Effector memory CD4-positive, alpha-beta T cell (primary cell): Measurements from ENCODE around the gene SEMA4G.

Experiments
- DNase-seq, 3 donors: peaks; one replicate each; pipeline ENCODE4 v3.0.0-alpha.2; 2020
- H3K27ac ChIP-seq: 2 replicates; pipeline ENCODE4 v1.7.0; 2013; ENCODE audit warnings: mild to moderate bottlenecking, low read length, moderate library complexity; ENCODE audit not compliant: insufficient read depth, poor library complexity, severe bottlenecking
- H3K27me3 ChIP-seq: replicated peaks from 2 replicates; pipeline ENCODE4 v1.7.0; 2013; ENCODE audit warnings: mild to moderate bottlenecking, low read length; ENCODE audit not compliant: insufficient read depth, control insufficient read depth, poor library complexity, severe bottlenecking
- H3K36me3 ChIP-seq: 2 replicates; pipeline ENCODE4 v1.7.0; 2013; ENCODE audit warnings: mild to moderate bottlenecking, low read length, moderate library complexity; ENCODE audit not compliant: control insufficient read depth, insufficient read depth
- H3K4me1 ChIP-seq: 2 replicates; pipeline ENCODE4 v1.7.0; 2013; ENCODE audit warnings: low read length, mild to moderate bottlenecking; ENCODE audit not compliant: control insufficient read depth, insufficient read depth, poor library complexity, severe bottlenecking
- H3K4me3 ChIP-seq: 2 replicates; pipeline ENCODE4 v1.7.0; 2013; ENCODE audit warnings: low read length, low read depth, mild to moderate bottlenecking; ENCODE audit not compliant: insufficient read depth, poor library complexity, severe bottlenecking
- H3K9me3 ChIP-seq: 2 replicates; pipeline ENCODE4 v1.7.0; 2013; ENCODE audit warnings: mild to moderate bottlenecking, low read length, moderate library complexity; ENCODE audit not compliant: control insufficient read depth

SEMA4G gene

GRCh38 chr10:100979791-100980272 is 10.5 kb downstream of the SEMA4G start:
- H3K4me1 ChIP-seq: no peaks in the 10 kb centered on the region
- peaks cover 28% of the 10 kb centered on the region for H3K36me3 ChIP-seq
- H3K27ac ChIP-seq: no peak overlapping the region
- DNase-seq: no peak
- H3K9me3 ChIP-seq: no peaks in the 10 kb centered on the region
- H3K27me3 ChIP-seq: no peaks in the 10 kb centered on the region
- no peak overlapping the region for H3K4me3 ChIP-seq

DNA sequence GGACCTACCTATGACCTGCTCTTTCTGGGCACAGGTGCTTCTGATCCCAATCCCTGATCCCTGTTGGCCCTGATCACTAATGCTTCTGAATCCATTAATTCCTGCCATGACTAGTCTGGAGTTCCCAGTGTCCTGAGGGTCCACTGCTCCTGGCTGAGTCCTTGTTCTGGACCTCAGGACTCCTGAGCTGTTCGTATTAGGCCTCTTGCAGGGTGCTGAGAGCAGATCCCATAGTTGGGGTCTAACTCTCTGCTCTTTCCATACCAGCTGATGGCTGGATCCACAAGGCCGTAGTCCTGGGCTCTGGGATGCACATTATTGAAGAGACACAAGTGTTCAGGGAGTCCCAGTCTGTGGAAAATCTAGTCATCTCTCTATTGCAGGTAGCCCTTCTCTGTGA is 11.0 kb downstream of the SEMA4G start:
- H3K27ac ChIP-seq: no peak overlapping the region
- H3K4me3 ChIP-seq: no peak overlapping the region
- H3K4me1 ChIP-seq: no peaks in the 10 kb centered on the region
- no peaks in the 10 kb centered on the region for H3K27me3 ChIP-seq
- peaks cover 28% of the 10 kb centered on the region for H3K36me3 ChIP-seq
- DNase-seq: no peak
- no peaks in the 10 kb centered on the region for H3K9me3 ChIP-seq

DNA sequence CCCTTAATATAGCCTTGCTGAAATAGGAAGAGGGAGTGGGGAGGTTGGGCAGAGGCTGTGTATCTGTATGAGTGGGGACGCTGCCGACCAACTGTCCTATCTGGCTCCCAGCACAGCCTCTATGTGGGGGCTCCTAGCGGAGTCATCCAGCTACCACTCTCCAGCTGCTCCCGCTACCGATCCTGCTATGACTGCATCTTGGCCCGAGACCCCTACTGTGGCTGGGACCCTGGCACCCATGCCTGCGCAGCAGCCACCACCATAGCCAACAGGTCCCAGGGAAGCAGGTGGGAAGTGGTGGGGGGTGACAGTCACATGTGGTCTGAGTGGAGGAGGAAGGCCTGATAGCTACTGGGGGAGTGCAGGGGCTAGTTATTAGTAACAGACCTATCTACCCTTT is 11.4 kb downstream of the SEMA4G start:
- Histone ChIP-seq H3K36me3 (peaks cover 28% of the 10 kb centered on the region), H3K27ac (no peak overlapping the region), H3K4me1 (no peaks in the 10 kb centered on the region), H3K9me3 (no peaks in the 10 kb centered on the region), H3K4me3 (no peak overlapping the region), H3K27me3 (no peaks in the 10 kb centered on the region)
- no peak for DNase-seq

DNA sequence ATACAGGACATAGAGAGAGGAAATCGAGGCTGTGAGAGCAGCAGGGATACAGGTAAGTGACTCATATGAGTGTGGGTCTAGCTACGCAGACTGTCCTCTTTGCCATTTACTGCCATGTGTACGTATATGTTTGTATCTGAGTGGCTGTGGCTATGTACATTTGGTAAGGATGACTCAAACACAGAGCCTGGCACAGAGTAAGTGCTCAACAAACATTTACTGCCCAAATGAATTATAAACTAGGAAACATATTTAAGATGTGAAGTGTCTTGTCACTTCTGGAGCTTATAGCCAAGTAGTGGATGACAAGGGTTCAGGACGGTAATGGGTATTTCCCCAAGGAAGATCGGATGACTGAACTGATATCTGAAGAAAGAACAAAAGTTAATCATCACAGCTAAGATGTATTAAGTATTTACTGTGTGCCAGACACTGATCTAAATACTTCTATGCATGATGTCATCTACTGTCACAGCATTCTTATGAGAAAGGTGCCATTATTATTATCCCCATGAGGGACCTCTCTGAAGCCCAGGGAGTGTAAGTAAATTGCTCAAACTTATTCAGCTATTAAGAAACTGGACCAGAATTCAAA is 12.0 kb downstream of the SEMA4G start:
- peaks cover 28% of the 10 kb centered on the region for H3K36me3 ChIP-seq
- H3K9me3 ChIP-seq: no peaks in the 10 kb centered on the region
- no peak overlapping the region for H3K4me3 ChIP-seq
- no peak overlapping the region for H3K27ac ChIP-seq
- no peaks in the 10 kb centered on the region for H3K27me3 ChIP-seq
- peaks cover under 1% of the 10 kb centered on the region for H3K4me1 ChIP-seq
- no peak for DNase-seq

- Histone ChIP-seq H3K27me3 (no peaks in the 10 kb centered on the region), H3K9me3 (no peaks in the 10 kb centered on the region), H3K4me1 (peaks cover 15% of the 10 kb centered on the region), H3K4me3 (no peak overlapping the region), H3K36me3 (peaks cover 28% of the 10 kb centered on the region), H3K27ac (no peak overlapping the region)
- DNase-seq: no peak
Observed at GRCh38 chr10:100982916-100983830, 13.9 kb downstream of the SEMA4G start.

- Histone ChIP-seq H3K9me3 (no peaks in the 10 kb centered on the region), H3K27ac (no peak overlapping the region), H3K36me3 (peaks cover 25% of the 10 kb centered on the region), H3K27me3 (no peaks in the 10 kb centered on the region), H3K4me3 (no peak overlapping the region), H3K4me1 (peaks cover 17% of the 10 kb centered on the region)
- no peak for DNase-seq
Observed at GRCh38 chr10:100983868-100984671, 14.8 kb downstream of the SEMA4G start.

DNA sequence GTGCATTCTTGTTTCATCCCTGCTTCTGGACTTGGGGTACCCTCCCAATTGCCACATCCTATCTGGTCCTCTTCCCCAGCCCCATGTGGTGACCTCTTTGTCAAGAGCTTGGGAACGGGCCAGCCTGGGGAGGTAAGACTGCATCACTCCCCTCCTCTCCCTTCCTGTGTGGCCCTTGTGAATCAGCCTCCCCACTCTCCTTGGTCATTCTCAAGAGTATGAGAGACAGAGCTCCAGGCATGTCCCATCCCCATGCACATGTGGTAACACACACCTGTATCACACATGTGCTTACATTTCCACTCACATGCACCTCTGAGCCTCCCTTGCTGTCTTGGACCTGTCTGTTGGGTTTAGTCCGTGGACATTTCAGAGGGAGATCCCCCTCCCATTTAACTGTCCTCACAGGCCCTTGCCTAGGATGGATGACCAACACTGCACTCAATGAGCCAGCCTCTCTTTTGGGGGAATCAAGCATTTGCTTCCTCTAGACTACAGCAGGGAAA is 15.4 kb downstream of the SEMA4G start:
- no peak overlapping the region for H3K4me3 ChIP-seq
- H3K27ac ChIP-seq: no peak overlapping the region
- no peak for DNase-seq
- no peaks in the 10 kb centered on the region for H3K9me3 ChIP-seq
- H3K27me3 ChIP-seq: no peaks in the 10 kb centered on the region
- peaks cover 24% of the 10 kb centered on the region for H3K36me3 ChIP-seq
- H3K4me1 ChIP-seq: peaks cover 17% of the 10 kb centered on the region

GRCh38 chr10:100985336-100985735 is 16.0 kb downstream of the SEMA4G start:
- Histone ChIP-seq H3K27me3 (no peaks in the 10 kb centered on the region), H3K4me3 (no peak overlapping the region), H3K9me3 (no peaks in the 10 kb centered on the region), H3K36me3 (peaks cover 24% of the 10 kb centered on the region), H3K27ac (no peak overlapping the region), H3K4me1 (peaks cover 17% of the 10 kb centered on the region)
- no peak for DNase-seq

DNA sequence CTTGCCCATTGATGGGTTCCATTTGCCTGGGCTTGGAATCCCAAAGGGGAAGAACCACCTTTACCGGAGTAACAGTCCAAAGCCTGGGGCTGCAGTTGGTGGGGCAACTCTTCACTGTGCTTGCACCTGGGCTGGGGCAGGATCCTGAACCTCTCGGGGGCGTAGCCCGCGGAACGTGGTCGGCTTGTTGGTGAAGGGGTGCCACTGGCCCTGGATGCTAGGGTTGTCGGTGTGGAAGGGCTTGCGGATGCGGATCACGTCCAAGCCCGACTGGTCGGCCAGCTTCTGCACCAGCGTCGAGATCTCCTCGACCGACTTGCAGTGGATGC is 17.3 kb downstream of the SEMA4G start:
- no peak overlapping the region for H3K27ac ChIP-seq
- peaks cover 22% of the 10 kb centered on the region for H3K36me3 ChIP-seq
- peak overlapping the region; percentile 94 for H3K4me3 ChIP-seq
- no peak for DNase-seq
- H3K9me3 ChIP-seq: no peaks in the 10 kb centered on the region
- peaks cover 17% of the 10 kb centered on the region for H3K4me1 ChIP-seq
- H3K27me3 ChIP-seq: no peaks in the 10 kb centered on the region
